Activated CD4-positive, alpha-beta T cell treated with anti-CD3 and anti-CD28 coated beads, Interleukin-2, amount 10 ng/mL, durations not matched to agents 24 days and 14 days (primary cell): ENCODE data around the gene TAF7L. TPM values are rescaled to one million over a fixed set of nuclear protein-coding genes. Genes with fewer than 3 reads are reported as not detected.
"Not testable (repeated sequence)": the region's sequence is repeated elsewhere in the genome, so short reads cannot be mapped to it uniquely, and the experiment has no call there.

Experiments used
- DNase-seq: peaks from one replicate; pipeline ENCODE4 v3.0.0; 2022
- H3K27ac Mint-ChIP-seq: one replicate; pipeline ENCODE4 v1.8.0; 2022; ENCODE audit warnings: mild to moderate bottlenecking, mixed read lengths
- H3K27me3 Mint-ChIP-seq: one replicate; pipeline ENCODE4 v1.8.0; 2022; ENCODE audit warnings: mixed read lengths
- H3K36me3 Mint-ChIP-seq: one replicate; pipeline ENCODE4 v1.8.0; 2022; ENCODE audit warnings: low read depth, mild to moderate bottlenecking, mixed read lengths
- H3K4me1 Mint-ChIP-seq: one replicate; pipeline ENCODE4 v1.8.0; 2021; ENCODE audit warnings: mixed read lengths
- H3K4me3 Mint-ChIP-seq: one replicate; pipeline ENCODE4 v1.8.0; 2022; ENCODE audit warnings: mild to moderate bottlenecking, moderate library complexity, mixed read lengths
- H3K9me3 Mint-ChIP-seq: one replicate; pipeline ENCODE4 v1.8.0; 2021; ENCODE audit warnings: mixed read lengths
- intact Hi-C: fragments of 100-400 bp; cut with micrococcal nuclease; formaldehyde crosslinking; loops from one replicate; pipeline ENCODE4 v1.15.1; 2023
- total RNA-seq: library from RNA; stranded (reverse); gene quantifications from 2 replicates; pipeline ENCODE4 v1.2.3, GENCODE V29; 2022

The TAF7L gene, protein sequence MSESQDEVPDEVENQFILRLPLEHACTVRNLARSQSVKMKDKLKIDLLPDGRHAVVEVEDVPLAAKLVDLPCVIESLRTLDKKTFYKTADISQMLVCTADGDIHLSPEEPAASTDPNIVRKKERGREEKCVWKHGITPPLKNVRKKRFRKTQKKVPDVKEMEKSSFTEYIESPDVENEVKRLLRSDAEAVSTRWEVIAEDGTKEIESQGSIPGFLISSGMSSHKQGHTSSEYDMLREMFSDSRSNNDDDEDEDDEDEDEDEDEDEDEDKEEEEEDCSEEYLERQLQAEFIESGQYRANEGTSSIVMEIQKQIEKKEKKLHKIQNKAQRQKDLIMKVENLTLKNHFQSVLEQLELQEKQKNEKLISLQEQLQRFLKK
- 0.19 TPM in 1 of 2 replicates, not detected in the other for total RNA-seq

GRCh38 chrX:101290957-101291603 lies at the start of gene TAF7L:
Gene TAF7L (minus strand): TSS chrX:101291334. CDS start chrX:101287543, 3,791 bp downstream.
- Mint-ChIP-seq H3K4me3 (no peak within 1 kb of the TSS), H3K4me1 (no peaks in the 10 kb centered on the region), H3K9me3 (no peaks in the 10 kb centered on the region), H3K36me3 (no peaks in the 10 kb centered on the region), H3K27ac (no peak within 1 kb of the TSS), H3K27me3 (peaks cover 9% of the 10 kb centered on the region)
- no peak for DNase-seq
- intact Hi-C loops, result no loop called here

DNA sequence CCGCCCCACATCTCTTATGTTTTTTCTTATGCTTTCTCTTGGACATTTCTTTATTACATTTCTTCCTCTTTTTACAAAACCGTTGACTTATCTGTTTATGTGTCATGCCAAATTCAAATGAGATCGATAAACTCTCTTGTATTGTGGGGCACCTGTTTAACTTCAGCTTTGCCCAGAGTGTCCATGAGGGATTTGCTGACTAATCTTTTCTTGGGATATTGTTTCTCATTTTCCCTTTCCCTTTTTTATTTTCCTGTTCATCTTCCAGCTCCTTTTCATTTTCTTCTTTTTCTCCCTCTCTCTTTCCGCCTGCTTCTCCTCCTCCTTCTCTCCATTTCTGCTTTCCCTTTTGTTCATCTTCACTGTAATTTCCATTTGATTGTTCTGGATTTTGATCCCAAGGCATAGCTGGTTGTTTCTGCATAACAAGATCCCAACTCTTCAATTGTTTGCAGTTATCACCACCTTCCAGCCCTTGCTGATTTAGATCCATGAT lies 46.7 kb upstream of the TAF7L start:
- intact Hi-C loops, result no loop called here
- Mint-ChIP-seq H3K4me1 (peaks cover 18% of the 10 kb centered on the region), H3K4me3 (no peak overlapping the region), H3K36me3 (peaks cover 2% of the 10 kb centered on the region), H3K27ac (no peak overlapping the region), H3K27me3 (no peaks in the 10 kb centered on the region), H3K9me3 (peaks cover 6% of the 10 kb centered on the region)
- no peak for DNase-seq

DNA sequence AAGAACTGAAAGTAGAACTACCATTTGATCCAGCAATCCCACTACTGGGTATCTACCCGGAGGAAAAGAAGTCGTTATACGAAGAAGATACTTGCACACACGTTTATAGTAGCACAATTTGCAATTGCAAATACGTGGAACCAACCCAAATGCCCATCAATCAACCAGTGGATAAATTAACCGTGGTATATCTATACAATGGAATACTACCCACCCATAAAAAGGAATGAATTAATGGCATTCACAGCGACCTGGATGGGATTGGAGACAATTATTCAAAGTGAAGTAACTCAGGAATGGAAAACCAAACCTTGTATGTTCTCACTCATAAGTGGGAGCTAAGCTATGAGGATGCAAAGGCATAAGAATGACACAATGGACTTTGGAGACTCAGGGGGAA lies 43.2 kb upstream of the TAF7L start:
- H3K9me3 Mint-ChIP-seq, H3K4me3 Mint-ChIP-seq, intact Hi-C loops, H3K27ac Mint-ChIP-seq, H3K27me3 Mint-ChIP-seq, H3K36me3 Mint-ChIP-seq, DNase-seq: not testable (repeated sequence)
- H3K4me1 Mint-ChIP-seq, result peaks cover 25% of the 10 kb centered on the region

- H3K27me3 Mint-ChIP-seq, H3K27ac Mint-ChIP-seq, intact Hi-C loops, H3K9me3 Mint-ChIP-seq, DNase-seq, H3K4me3 Mint-ChIP-seq, H3K36me3 Mint-ChIP-seq, H3K4me1 Mint-ChIP-seq: not testable (repeated sequence)
These were observed 35.5 kb upstream of the TAF7L start for GRCh38 chrX:101326600-101326999.

- Mint-ChIP-seq H3K36me3 (no peaks in the 10 kb centered on the region), H3K4me3 (no peak overlapping the region), H3K27ac (no peak overlapping the region), H3K9me3 (no peaks in the 10 kb centered on the region), H3K4me1 (no peaks in the 10 kb centered on the region), H3K27me3 (no peaks in the 10 kb centered on the region)
- intact Hi-C loops, result no loop called here
- DNase-seq, result no peak
These were observed 12.7 kb upstream of the TAF7L start for GRCh38 chrX:101303790-101304189.

GRCh38 chrX:101295603-101296002 lies 4.5 kb upstream of the TAF7L start:
- H3K27ac Mint-ChIP-seq, H3K9me3 Mint-ChIP-seq, H3K27me3 Mint-ChIP-seq, H3K4me1 Mint-ChIP-seq, DNase-seq, H3K36me3 Mint-ChIP-seq, intact Hi-C loops, H3K4me3 Mint-ChIP-seq: not testable (repeated sequence)

- no peaks in the 10 kb centered on the region for H3K36me3 Mint-ChIP-seq
- DNase-seq, result peak; percentile 71
- no peaks in the 10 kb centered on the region for H3K4me1 Mint-ChIP-seq
- H3K27ac Mint-ChIP-seq, result no peak overlapping the region
- H3K4me3 Mint-ChIP-seq, result no peak overlapping the region
- H3K9me3 Mint-ChIP-seq, result no peaks in the 10 kb centered on the region
- peaks cover 4% of the 10 kb centered on the region for H3K27me3 Mint-ChIP-seq
- intact Hi-C loops, result loop anchor here (2.0 to 10.0 kb wide), 3 partner anchors 83 to 600 kb away; no protein-coding TSS in a partner anchor
These were observed 3.7 kb downstream of the TAF7L start for GRCh38 chrX:101287402-101287801.

DNA sequence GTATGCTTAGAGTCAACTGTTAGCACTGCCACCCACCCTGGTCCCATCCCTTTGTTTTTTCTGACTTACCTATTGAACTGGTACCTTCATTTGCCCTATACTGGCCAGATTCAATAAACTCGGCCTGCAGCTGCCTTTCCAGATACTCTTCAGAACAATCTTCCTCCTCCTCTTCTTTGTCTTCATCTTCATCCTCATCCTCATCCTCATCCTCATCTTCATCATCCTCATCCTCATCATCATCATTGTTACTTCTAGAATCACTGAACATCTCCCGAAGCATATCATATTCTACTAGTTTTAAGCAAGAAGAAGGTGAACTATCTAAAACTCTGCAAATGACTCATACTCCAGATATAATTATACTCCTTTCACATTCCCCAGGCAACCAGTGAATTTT lies 14.9 kb downstream of the TAF7L start:
- H3K27me3 Mint-ChIP-seq, result no peaks in the 10 kb centered on the region

GRCh38 chrX:101274198-101274597 lies 16.9 kb downstream of the TAF7L start:
- Mint-ChIP-seq H3K27me3 (no peaks in the 10 kb centered on the region), H3K36me3 (no peaks in the 10 kb centered on the region), H3K9me3 (no peaks in the 10 kb centered on the region), H3K4me1 (no peaks in the 10 kb centered on the region), H3K27ac (no peak overlapping the region), H3K4me3 (no peak overlapping the region)
- intact Hi-C loops, result no loop called here
- no peak for DNase-seq

More for the DNA sequence above, 14.9 kb downstream of the TAF7L start:
- no peak overlapping the region for H3K4me3 Mint-ChIP-seq
- no peaks in the 10 kb centered on the region for H3K36me3 Mint-ChIP-seq
- H3K27ac Mint-ChIP-seq, result no peak overlapping the region
- H3K9me3 Mint-ChIP-seq, result no peaks in the 10 kb centered on the region
- intact Hi-C loops, result no loop called here
- DNase-seq, result no peak
- no peaks in the 10 kb centered on the region for H3K4me1 Mint-ChIP-seq

- no peaks in the 10 kb centered on the region for H3K27me3 Mint-ChIP-seq
- no peak overlapping the region for H3K27ac Mint-ChIP-seq
- no peaks in the 10 kb centered on the region for H3K36me3 Mint-ChIP-seq
- H3K4me3 Mint-ChIP-seq, result no peak overlapping the region
- intact Hi-C loops, result no loop called here
- DNase-seq, result no peak
- H3K4me1 Mint-ChIP-seq, result no peaks in the 10 kb centered on the region
- no peaks in the 10 kb centered on the region for H3K9me3 Mint-ChIP-seq
These were observed 25.2 kb downstream of the TAF7L start for GRCh38 chrX:101265869-101266428.

GRCh38 chrX:101263766-101264165 lies 27.4 kb downstream of the TAF7L start:
- intact Hi-C loops, result no loop called here
- no peaks in the 10 kb centered on the region for H3K36me3 Mint-ChIP-seq
- H3K27me3 Mint-ChIP-seq, result no peaks in the 10 kb centered on the region
- H3K4me3 Mint-ChIP-seq, result no peak overlapping the region
- no peak overlapping the region for H3K27ac Mint-ChIP-seq
- DNase-seq, result no peak
- H3K4me1 Mint-ChIP-seq, result no peaks in the 10 kb centered on the region
- H3K9me3 Mint-ChIP-seq, result no peaks in the 10 kb centered on the region

GRCh38 chrX:101262590-101262989 lies 28.5 kb downstream of the TAF7L start:
- peaks cover 3% of the 10 kb centered on the region for H3K4me1 Mint-ChIP-seq
- DNase-seq, result no peak
- H3K36me3 Mint-ChIP-seq, result no peaks in the 10 kb centered on the region
- intact Hi-C loops, result no loop called here
- no peaks in the 10 kb centered on the region for H3K27me3 Mint-ChIP-seq
- no peaks in the 10 kb centered on the region for H3K9me3 Mint-ChIP-seq
- H3K27ac Mint-ChIP-seq, result no peak overlapping the region
- H3K4me3 Mint-ChIP-seq, result no peak overlapping the region

- Mint-ChIP-seq H3K27ac (no peak overlapping the region), H3K36me3 (no peaks in the 10 kb centered on the region), H3K4me3 (no peak overlapping the region), H3K9me3 (no peaks in the 10 kb centered on the region), H3K27me3 (no peaks in the 10 kb centered on the region), H3K4me1 (peaks cover 4% of the 10 kb centered on the region)
- DNase-seq, result no peak
- intact Hi-C loops, result no loop called here
These were observed 30.7 kb downstream of the TAF7L start for GRCh38 chrX:101260435-101260834.

DNA sequence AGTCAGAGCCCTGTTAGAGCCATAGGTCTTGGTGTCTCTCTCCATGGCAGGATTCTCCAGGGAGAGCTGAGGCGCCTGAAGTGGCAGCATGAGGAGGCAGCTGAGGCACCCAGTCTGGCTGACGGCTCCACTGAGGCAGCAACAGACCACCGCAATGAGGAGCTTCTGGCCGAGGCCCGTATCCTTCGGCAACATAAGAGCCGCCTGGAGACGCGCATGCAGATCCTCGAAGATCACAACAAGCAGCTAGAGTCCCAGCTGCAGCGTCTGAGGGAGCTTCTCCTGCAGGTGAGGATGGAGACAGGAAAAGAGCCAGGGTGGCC lies 32.9 kb downstream of the TAF7L start:
- no peaks in the 10 kb centered on the region for H3K36me3 Mint-ChIP-seq
- no peaks in the 10 kb centered on the region for H3K9me3 Mint-ChIP-seq
- H3K4me3 Mint-ChIP-seq, result no peak overlapping the region
- no peak for DNase-seq
- no peak overlapping the region for H3K27ac Mint-ChIP-seq
- intact Hi-C loops, result no loop called here
- H3K27me3 Mint-ChIP-seq, result no peaks in the 10 kb centered on the region
- peaks cover 4% of the 10 kb centered on the region for H3K4me1 Mint-ChIP-seq
